ENCODE measurements around the gene SBNO1. TPM values are rescaled to one million over a fixed set of nuclear protein-coding genes. Genes with fewer than 3 reads are reported as not detected.
A peak's percentile ranks its signal among the peaks of the same experiment; 100 is the strongest.

The SBNO1 gene
- total and polyA plus RNA-seq, 12 donors = 3.8 to 30.9 (median 23.4) TPM

- peaks cover 18 to 31% of the 10 kb centered on the region in 2 donors for H3K4me1 ChIP-seq (replicated peaks in 1 of 2)
- WGBS, 4 donors = 85 to 90% (median 88%) methylated on average over 14 to 15 of the region's 15 CpGs
- no peaks in the 10 kb centered on the region for H3K36me3 ChIP-seq (replicated peaks in 1 of 2)
- H3K4me3 ChIP-seq = no peak overlapping the region
- no peaks in the 10 kb centered on the region for H3K9me3 ChIP-seq (replicated peaks in 1 of 3)
- DNase-seq = peak in 1 of 7 donors; percentile 51
- intact Hi-C loops (cut with DNase I) = no loop called here
- TF ChIP-seq POLR2A (IDR thresholded peaks at IDR 0.05) (no peak), CTCF (IDR thresholded peaks at IDR 0.05) (no peak)
- H3K27ac ChIP-seq = no peak overlapping the region
- no peaks in the 10 kb centered on the region for H3K27me3 ChIP-seq
Observed at GRCh38 chr12:123273166-123273565, 91.5 kb downstream of the SBNO1 start.

GRCh38 chr12:123271001-123271668 lies 93.5 kb downstream of the SBNO1 start:
- peaks cover 18 to 40% of the 10 kb centered on the region in 2 donors for H3K4me1 ChIP-seq (replicated peaks in 1 of 2)
- peak overlapping the region in 3 of 5 donors; percentile 57 to 98 (median 89) for H3K27ac ChIP-seq
- H3K9me3 ChIP-seq (replicated peaks in 1 of 3) = no peaks in the 10 kb centered on the region
- DNase-seq = peak; percentile 67 to 80 (median 77)
- WGBS, 4 donors = 0 to 1% (median 1%) methylated on average over 18 to 108 of the region's 108 CpGs; no CpG with 5 or more reads in 1 of the 4 donors
- TF ChIP-seq CTCF (IDR thresholded peaks at IDR 0.05) (peak in 3 of 6 experiments; percentile 55 to 82 (median 68)), POLR2A (IDR thresholded peaks at IDR 0.05) (no peak)
- intact Hi-C loops (cut with DNase I) = no loop called here
- peaks cover 0 to 10% of the 10 kb centered on the region in 2 donors for H3K36me3 ChIP-seq (replicated peaks in 1 of 2)
- H3K4me3 ChIP-seq = peak overlapping the region in 3 of 4 donors; percentile 48 to 90 (median 64)
- H3K27me3 ChIP-seq = no peaks in the 10 kb centered on the region

- peaks cover 0 to 12% of the 10 kb centered on the region in 2 donors for H3K36me3 ChIP-seq (replicated peaks in 1 of 2)
- H3K4me3 ChIP-seq = peak overlapping the region; percentile 29 to 90 (median 56)
- no peaks in the 10 kb centered on the region for H3K27me3 ChIP-seq
- intact Hi-C loops (cut with DNase I) = no loop called here
- peaks cover 18 to 40% of the 10 kb centered on the region in 2 donors for H3K4me1 ChIP-seq (replicated peaks in 1 of 2)
- peak overlapping the region; percentile 21 to 98 (median 63) for H3K27ac ChIP-seq
- H3K9me3 ChIP-seq (replicated peaks in 1 of 3) = no peaks in the 10 kb centered on the region
- peak in 6 of 7 donors; percentile 31 to 63 (median 38) for DNase-seq
- 0 to 1% (median 1%) methylated on average over 13 to 51 of the region's 51 CpGs for WGBS, 4 donors
- no peak for TF ChIP-seq CTCF (IDR thresholded peaks at IDR 0.05)
- TF ChIP-seq POLR2A (IDR thresholded peaks at IDR 0.05) = no peak
Observed at GRCh38 chr12:123270214-123271000, 94.2 kb downstream of the SBNO1 start.

GRCh38 chr12:123269896-123270213 lies 94.8 kb downstream of the SBNO1 start:
- Histone ChIP-seq H3K27me3 (no peaks in the 10 kb centered on the region), H3K27ac (peak overlapping the region; percentile 21 to 98 (median 63)), H3K4me3 (peak overlapping the region in 3 of 4 donors; percentile 33 to 90 (median 64)), H3K4me1 (replicated peaks in 1 of 2) (peaks cover 18 to 40% of the 10 kb centered on the region in 2 donors), H3K9me3 (replicated peaks in 1 of 3) (no peaks in the 10 kb centered on the region), H3K36me3 (replicated peaks in 1 of 2) (peaks cover 0 to 15% of the 10 kb centered on the region in 2 donors)
- intact Hi-C loops (cut with DNase I) = loop anchor here in 1 of 2 donors (10.0 kb wide), 2 partner anchors 65 to 345 kb away; no protein-coding TSS in a partner anchor
- TF ChIP-seq CTCF (IDR thresholded peaks at IDR 0.05) = no peak
- TF ChIP-seq POLR2A (IDR thresholded peaks at IDR 0.05) = no peak
- 0 to 2% (median 1%) methylated on average over 1 to 7 of the region's 7 CpGs for WGBS, 4 donors
- DNase-seq = no peak
